ENCODE results near the gene SLC2A1.
A peak's percentile ranks its signal among the peaks of the same experiment; 100 is the strongest.

The SLC2A1 gene

GRCh38 chr1:42958488-42959319 is at the start of gene SLC2A1:
Gene SLC2A1, minus strand, starts transcription at chr1:42958868. Its CDS starts 217 bp downstream, at chr1:42958651.
- DNase-seq (ENCODE audit: low read depth): peak; percentile 80

GRCh38 chr1:43007377-43008114 is 48.9 kb upstream of the SLC2A1 start:
- no peak for DNase-seq (ENCODE audit: low read depth)

GRCh38 chr1:43005460-43006361 is 47.0 kb upstream of the SLC2A1 start:
- DNase-seq (ENCODE audit: low read depth): no peak

GRCh38 chr1:43004587-43005459 is 46.2 kb upstream of the SLC2A1 start:
- no peak for DNase-seq (ENCODE audit: low read depth)

GRCh38 chr1:43002766-43003165 is 44.1 kb upstream of the SLC2A1 start:
- DNase-seq (ENCODE audit: low read depth): no peak

- no peak for DNase-seq (ENCODE audit: low read depth)
Measured at GRCh38 chr1:43002116-43002515, 43.4 kb upstream of the SLC2A1 start.

- no peak for DNase-seq (ENCODE audit: low read depth)
Measured at GRCh38 chr1:43001434-43001833, 42.8 kb upstream of the SLC2A1 start.

GRCh38 chr1:43000271-43000670 is 41.6 kb upstream of the SLC2A1 start:
- no peak for DNase-seq (ENCODE audit: low read depth)

- peak; percentile 55 for DNase-seq (ENCODE audit: low read depth)
Measured at GRCh38 chr1:42999308-42999707, 40.6 kb upstream of the SLC2A1 start.

- DNase-seq (ENCODE audit: low read depth): no peak
Measured at GRCh38 chr1:42998386-42998785, 39.7 kb upstream of the SLC2A1 start.

- DNase-seq (ENCODE audit: low read depth): no peak
Measured at GRCh38 chr1:42996384-42996970, 37.8 kb upstream of the SLC2A1 start.

- no peak for DNase-seq (ENCODE audit: low read depth)
Measured at GRCh38 chr1:42993502-42994136, 35.0 kb upstream of the SLC2A1 start.

GRCh38 chr1:42992054-42992571 is 33.4 kb upstream of the SLC2A1 start:
- no peak for DNase-seq (ENCODE audit: low read depth)

GRCh38 chr1:42990757-42991346 is 32.2 kb upstream of the SLC2A1 start:
- no peak for DNase-seq (ENCODE audit: low read depth)

GRCh38 chr1:42983693-42984092 is 25.0 kb upstream of the SLC2A1 start:
- DNase-seq (ENCODE audit: low read depth): no peak

- no peak for DNase-seq (ENCODE audit: low read depth)
Measured at GRCh38 chr1:42983253-42983652, 24.6 kb upstream of the SLC2A1 start.

- DNase-seq (ENCODE audit: low read depth): no peak
Measured at GRCh38 chr1:42982641-42983040, 24.0 kb upstream of the SLC2A1 start.

GRCh38 chr1:42981871-42982270 is 23.2 kb upstream of the SLC2A1 start:
- no peak for DNase-seq (ENCODE audit: low read depth)

GRCh38 chr1:42981255-42981805 is 22.7 kb upstream of the SLC2A1 start:
- no peak for DNase-seq (ENCODE audit: low read depth)
